Psoas muscle (tissue), 8 donors: ENCODE measurements around the gene RNF212. TPM values are rescaled to one million over a fixed set of nuclear protein-coding genes. Genes with fewer than 3 reads are reported as not detected.
"Not testable (repeated sequence)": the region's sequence is repeated elsewhere in the genome, so short reads cannot be mapped to it uniquely, and the experiment has no call there.

ENCODE experiments used
- ATAC-seq, 4 donors: fragments of 200-7000 bp; cut with Tn5 transposase; one replicate each; pipeline ENCODE4 v1.9.1; 2020; ENCODE audit warnings: moderate library complexity in 3 of 4, mild to moderate bottlenecking in 2 of 4
- DNase-seq, 2 donors: peaks; one replicate each; pipeline ENCODE4 v3.0.0-alpha.2; 2020
- H3K27ac ChIP-seq: fragments of 200-600 bp; one replicate; pipeline ENCODE4 v1.8.0; 2022
- H3K27me3 ChIP-seq, 3 donors: fragments of 200-600 bp in 1 of 3; one replicate each; pipeline versions ENCODE4 v1.6.1 to v1.8.0; 2013 to 2022; ENCODE audit warnings: low read length in 2 of 3, mild to moderate bottlenecking in 2 of 3, moderate library complexity in 1 of 3; ENCODE audit not compliant: insufficient read depth in 3 of 3
- H3K36me3 ChIP-seq, 2 donors: fragments of 200-600 bp in 1 of 2; one replicate each; pipeline versions ENCODE4 v1.6.1 to v1.8.0; 2013 to 2022; ENCODE audit warnings: low read depth in 1 of 2, mild to moderate bottlenecking in 1 of 2, moderate library complexity in 1 of 2; ENCODE audit not compliant: insufficient read depth in 1 of 2
- H3K4me1 ChIP-seq: fragments of 200-600 bp; one replicate; pipeline ENCODE4 v1.8.0; 2022
- H3K4me3 ChIP-seq: fragments of 200-600 bp; one replicate; pipeline ENCODE4 v1.8.0; 2022; ENCODE audit warnings: mild to moderate bottlenecking
- H3K9me3 ChIP-seq: fragments of 200-600 bp; one replicate; pipeline ENCODE4 v1.8.0; 2022
- CTCF ChIP-seq: fragments of 200-600 bp; IDR thresholded peaks from one replicate; pipeline ENCODE4 v1.8.0; 2022; ENCODE audit warnings: antibody characterized with exemption
- WGBS, 3 donors: extraction: QIAGEN DNeasy Blood & Tissue Kit; methylation state at CpG; one replicate each; pipeline versions ENCODE4 v1.1.6 to v1.1.7; 2013; 5-methylcytosine and 5-hydroxymethylcytosine counted together
- intact Hi-C, 2 donors: fragments of 100-400 bp; cut with DNase I; formaldehyde crosslinking; loops; one replicate each; pipeline versions ENCODE4 v1.11.0 to v1.14.2; 2022
- polyA plus RNA-seq, 3 donors: library from polyadenylated mRNA; stranded (reverse); fragments of 200-250 nt; gene quantifications; one replicate each; pipeline ENCODE4 v1.2.3, GENCODE V29; 2013
- total RNA-seq, 4 donors: library from RNA; stranded (reverse); fragmentation: NEBNext Ultra II Directional in 2 of 4; extraction: Animal tissue kit (Norgen Biotek cat#: 25700) in 2 of 4; gene quantifications; one replicate each; pipeline versions ENCODE4 v1.2.1 to v1.2.4, GENCODE V29; 2021 to 2023
- donor health status: healthy with polysubstance abuse.
- donor health status: DM: no; HTN: no; CAD: no; lungs with moderate emphysema.
- donor health status: Bipolar disorder and iron deficiency.
- donor health status: healthy.
- donor health status: DM: yes; HTN: yes; CAD: no.
- donor health status: DM: no; HTN: no; CAD: no.
- donor health status: DM: no; HTN: no; CAD: no.
- donor health status: DM: yes; HTN: yes; CAD: no.

RNF212 gene
- total and polyA plus RNA-seq, 7 donors: 0.03 to 1.5 (median 0.42) TPM

GRCh38 chr4:1047976-1048772 is 65.2 kb downstream of the RNF212 start:
- Histone ChIP-seq H3K27ac (no peak overlapping the region), H3K27me3 (peaks cover 0 to 84% (median 24%) of the 10 kb centered on the region in 3 donors), H3K4me3 (no peak overlapping the region), H3K9me3 (no peaks in the 10 kb centered on the region), H3K36me3 (no peaks in the 10 kb centered on the region), H3K4me1 (peaks cover 6% of the 10 kb centered on the region)
- no peak for ATAC-seq
- peak; percentile 29 to 45 for DNase-seq
- intact Hi-C loops: no loop called here
- no peak for TF ChIP-seq CTCF
- WGBS, 3 donors: 68 to 73% (median 71%) methylated on average over 32 to 34 of the region's 34 CpGs

GRCh38 chr4:1047106-1047975 is 66.0 kb downstream of the RNF212 start:
- peak overlapping the region; percentile 18 for H3K4me3 ChIP-seq

GRCh38 chr4:1046581-1047011 is 66.8 kb downstream of the RNF212 start:
- ATAC-seq (peak in 1 of 4 donors; percentile 48), DNase-seq (peak; percentile 66 to 85)
- intact Hi-C loops, H3K27ac ChIP-seq, H3K9me3 ChIP-seq, H3K4me1 ChIP-seq, H3K4me3 ChIP-seq, H3K36me3 ChIP-seq: not testable (repeated sequence)
- peaks cover 0 to 72% (median 24%) of the 10 kb centered on the region in 3 donors for H3K27me3 ChIP-seq
- WGBS, 3 donors: 12 to 19% (median 14%) methylated on average over 29 of the region's 29 CpGs

More at GRCh38 chr4:1047106-1047975, 66.0 kb downstream of the RNF212 start:
- H3K4me1 ChIP-seq: no peaks in the 10 kb centered on the region
- peak; percentile 25 to 57 for DNase-seq
- H3K9me3 ChIP-seq: no peaks in the 10 kb centered on the region
- no peak for ATAC-seq
- intact Hi-C loops: no loop called here
- no peaks in the 10 kb centered on the region for H3K36me3 ChIP-seq
- H3K27me3 ChIP-seq: peaks cover 0 to 76% (median 24%) of the 10 kb centered on the region in 3 donors
- WGBS, 3 donors: 46 to 58% (median 49%) methylated on average over 35 to 41 of the region's 41 CpGs
- no peak for TF ChIP-seq CTCF
- H3K27ac ChIP-seq: no peak overlapping the region

- DNase-seq: peak; percentile 19 to 42
- Histone ChIP-seq H3K36me3 (no peaks in the 10 kb centered on the region), H3K4me3 (no peak overlapping the region), H3K4me1 (no peaks in the 10 kb centered on the region), H3K9me3 (no peaks in the 10 kb centered on the region), H3K27me3 (peaks cover 0 to 68% (median 22%) of the 10 kb centered on the region in 3 donors), H3K27ac (no peak overlapping the region)
- 40 to 51% (median 42%) methylated on average over 22 to 36 of the region's 36 CpGs for WGBS, 3 donors
- intact Hi-C loops: no loop called here
- no peak for TF ChIP-seq CTCF
- ATAC-seq: no peak
These were observed 67.7 kb downstream of the RNF212 start for GRCh38 chr4:1045595-1046201.
